GM13977 (cell line): ENCODE results near the gene STK11.
A peak's percentile ranks its signal among the peaks of the same experiment; 100 is the strongest.

Experiments used
- DNase-seq: peaks from one replicate; pipeline ENCODE4 v3.0.0; 2012; ENCODE audit warnings: low spot score
- CTCF ChIP-seq: IDR thresholded peaks from 2 replicates; pipeline ENCODE4 v1.5.1; 2012; ENCODE audit warnings: mild to moderate bottlenecking, control low read depth; ENCODE audit not compliant: insufficient read depth; ENCODE audit errors: extremely low read depth, missing control alignments
- in situ Hi-C: fragments of 300-500 bp; cut with MboI; formaldehyde crosslinking; loops from one replicate; pipeline ENCODE4 v1.12.0; 2022; ENCODE audit warnings: low sequenced_read_pairs, low pct_unique_long_range_greater_than_20kb, mixed read lengths, inconsistent platforms; ENCODE audit not compliant: unreplicated experiment

The STK11 gene

GRCh38 chr19:1257475-1258162 is 52.0 kb downstream of the STK11 start:
- no peak for DNase-seq
- in situ Hi-C loops, result no loop called here
- TF ChIP-seq CTCF, result no peak

- no peak for TF ChIP-seq CTCF
- DNase-seq, result no peak
- in situ Hi-C loops, result no loop called here
Measured at GRCh38 chr19:1258163-1258492, 52.5 kb downstream of the STK11 start.

- no peak for TF ChIP-seq CTCF
- no peak for DNase-seq
- in situ Hi-C loops, result no loop called here
Measured at GRCh38 chr19:1258707-1259205, 53.2 kb downstream of the STK11 start.

- in situ Hi-C loops, result no loop called here
- peak; percentile 75 for DNase-seq
- TF ChIP-seq CTCF, result no peak
Measured at GRCh38 chr19:1259206-1259875, 53.8 kb downstream of the STK11 start.

- no peak for TF ChIP-seq CTCF
- in situ Hi-C loops, result no loop called here
- peak; percentile 56 for DNase-seq
Measured at GRCh38 chr19:1259876-1260748, 54.5 kb downstream of the STK11 start.

GRCh38 chr19:1260749-1261537 is 55.4 kb downstream of the STK11 start:
- no peak for TF ChIP-seq CTCF
- DNase-seq, result peak; percentile 99
- in situ Hi-C loops, result no loop called here
